Lung (tissue), 12 donors: Measurements from ENCODE around the gene VPS13C. TPM values are rescaled to one million over a fixed set of nuclear protein-coding genes. Genes with fewer than 3 reads are reported as not detected.
"Not testable (repeated sequence)": the region's sequence is repeated elsewhere in the genome, so short reads cannot be mapped to it uniquely, and the experiment has no call there.

ENCODE experiments used
- ATAC-seq: fragments of 200-7000 bp; cut with Tn5 transposase; one replicate; pipeline ENCODE4 v1.9.1; 2020; ENCODE audit warnings: moderate number of reproducible peaks; ENCODE audit not compliant: insufficient read depth, low FRiP score
- DNase-seq, 3 donors: peaks; one replicate each; pipeline ENCODE4 v3.0.0-alpha.2; 2013 to 2017
- H3K27ac ChIP-seq, 2 donors: one replicate each; pipeline ENCODE4 v1.5.1; 2013; ENCODE audit warnings: mild to moderate bottlenecking in 2 of 2, moderate library complexity in 2 of 2, control low read depth in 1 of 2, inconsistent platforms in 1 of 2, low read depth in 1 of 2, low read length in 1 of 2
- H3K27me3 ChIP-seq, 3 donors: one replicate each; pipeline ENCODE4 v1.5.1; 2013; ENCODE audit warnings: low read length in 2 of 3; ENCODE audit not compliant: control insufficient read depth in 3 of 3, insufficient read depth in 3 of 3
- H3K36me3 ChIP-seq, 4 donors: one replicate each; pipeline ENCODE4 v1.5.1; 2013; ENCODE audit warnings: low read length in 4 of 4, mild to moderate bottlenecking in 1 of 4, moderate library complexity in 1 of 4; ENCODE audit not compliant: control insufficient read depth in 4 of 4, insufficient read depth in 4 of 4
- H3K4me1 ChIP-seq, 5 donors: one replicate each; pipeline ENCODE4 v1.5.1; 2013; ENCODE audit warnings: low read length in 5 of 5, mild to moderate bottlenecking in 2 of 5, moderate library complexity in 1 of 5; ENCODE audit not compliant: control insufficient read depth in 5 of 5, insufficient read depth in 5 of 5
- H3K4me3 ChIP-seq: one replicate; pipeline ENCODE4 v1.5.1; 2013; ENCODE audit warnings: mild to moderate bottlenecking, control low read depth, moderate library complexity
- H3K9ac ChIP-seq, 2 donors: one replicate each; pipeline ENCODE4 v1.5.1; 2013; ENCODE audit warnings: low read length in 2 of 2, control low read depth in 1 of 2; ENCODE audit not compliant: insufficient read depth in 1 of 2
- H3K9me3 ChIP-seq, 4 donors: one replicate each; pipeline ENCODE4 v1.5.1; 2013; ENCODE audit warnings: low read length in 3 of 4, mild to moderate bottlenecking in 1 of 4, moderate library complexity in 1 of 4; ENCODE audit not compliant: control insufficient read depth in 4 of 4, insufficient read depth in 3 of 4
- CTCF ChIP-seq: IDR thresholded peaks from 2 replicates; pipeline ENCODE4 v1.5.1; 2012; ENCODE audit warnings: mild to moderate bottlenecking; ENCODE audit errors: control extremely low read depth, extremely low read depth
- WGBS, 2 donors: extraction: QIAGEN DNeasy Blood & Tissue Kit; methylation state at CpG; one replicate each; pipeline ENCODE4 v1.1.7; 2013; 5-methylcytosine and 5-hydroxymethylcytosine counted together
- polyA plus RNA-seq, 2 donors: library from polyadenylated mRNA; stranded (reverse); fragments of 200-250 nt; gene quantifications; one replicate each; pipeline ENCODE4 v1.2.1, GENCODE V29; 2013
- total RNA-seq, 2 donors: library from RNA; depleted of rRNA in 1 of 2; stranded (reverse); fragments of >200 nt in 1 of 2; gene quantifications; one replicate each; pipeline ENCODE4 v1.2.1, GENCODE V29; 2014 to 2021
- donor health status: control.
- donor health status: control.
- donor health status: Bipolar disorder and iron deficiency.
- donor health status: healthy.
- donor health status: DM: yes; HTN: yes; CAD: no.

VPS13C gene
- total and polyA plus RNA-seq, 4 donors, result 16.8 to 196 (median 53.3) TPM

GRCh38 chr15:62021991-62022600, 38.2 kb downstream of the VPS13C start:
- ATAC-seq (no peak), DNase-seq (no peak)
- no peaks in the 10 kb centered on the region for H3K4me1 ChIP-seq
- H3K27ac ChIP-seq, result no peak overlapping the region
- no peaks in the 10 kb centered on the region for H3K27me3 ChIP-seq
- 96 to 98% methylated on average over 3 of the region's 3 CpGs for whole genome bisulfite sequencing, 2 donors
- no peak for TF ChIP-seq CTCF
- H3K36me3 ChIP-seq, result peaks cover 0 to 7% (median 0%) of the 10 kb centered on the region in 4 donors
- no peak overlapping the region for H3K4me3 ChIP-seq
- H3K9me3 ChIP-seq, result no peaks in the 10 kb centered on the region
- no peak overlapping the region for H3K9ac ChIP-seq

- no peak for TF ChIP-seq CTCF
- Histone ChIP-seq H3K4me3 (no peak overlapping the region), H3K36me3 (peaks cover 0 to 7% (median 0%) of the 10 kb centered on the region in 4 donors), H3K9ac (no peak overlapping the region), H3K27me3 (no peaks in the 10 kb centered on the region), H3K27ac (no peak overlapping the region), H3K9me3 (no peaks in the 10 kb centered on the region), H3K4me1 (no peaks in the 10 kb centered on the region)
- no peak for ATAC-seq
- 96 to 99% methylated on average over 3 of the region's 3 CpGs for WGBS, 2 donors
- DNase-seq, result no peak
Observed at GRCh38 chr15:62020576-62021160, 39.6 kb downstream of the VPS13C start.

DNA sequence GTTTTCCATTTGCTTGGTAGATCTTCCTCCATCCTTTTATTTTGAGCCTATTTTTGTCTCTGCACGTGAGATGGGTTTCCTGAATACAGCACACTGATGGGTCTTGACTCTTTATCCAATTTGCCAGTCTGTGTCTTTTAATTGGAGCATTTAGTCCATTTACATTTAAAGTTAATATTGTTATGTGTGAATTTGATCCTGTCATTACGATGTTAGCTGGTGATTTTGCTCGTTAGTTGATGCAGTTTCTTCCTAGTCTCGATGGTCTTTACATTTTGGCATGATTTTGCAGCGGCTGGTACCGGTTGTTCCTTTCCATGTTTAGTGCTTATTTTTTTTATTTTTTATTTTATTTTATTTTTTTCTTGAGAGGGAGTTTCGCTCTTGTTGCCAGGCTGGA, 54.9 kb downstream of the VPS13C start:
- H3K27me3 ChIP-seq, H3K27ac ChIP-seq, ATAC-seq, H3K4me1 ChIP-seq, H3K4me3 ChIP-seq, H3K9me3 ChIP-seq, DNase-seq, H3K36me3 ChIP-seq, H3K9ac ChIP-seq: not testable (repeated sequence)
- WGBS, 2 donors, result 95 to 98% methylated on average over 5 of the region's 7 CpGs

DNA sequence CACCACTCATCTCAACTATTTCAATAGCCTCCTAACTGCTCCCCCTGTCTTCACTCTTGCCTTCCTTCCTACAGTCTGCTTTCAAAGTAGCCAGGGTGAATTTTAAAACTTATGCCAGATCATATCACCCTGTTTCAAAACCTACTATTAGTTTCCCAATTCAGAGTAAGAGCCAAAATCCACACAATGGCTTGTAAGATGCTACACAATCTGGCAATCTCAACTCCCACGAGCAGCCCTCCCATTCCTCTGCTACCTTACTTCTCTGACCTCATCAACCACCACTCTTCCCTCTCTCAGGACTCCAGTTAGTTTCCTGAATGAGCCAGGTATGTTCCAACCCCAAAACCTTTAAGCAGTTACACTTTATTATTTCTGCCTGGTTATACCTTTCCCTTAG, 62.5 kb downstream of the VPS13C start:
- no peak overlapping the region for H3K9ac ChIP-seq
- H3K4me3 ChIP-seq, result no peak overlapping the region
- ATAC-seq, result no peak
- H3K27me3 ChIP-seq, result no peaks in the 10 kb centered on the region
- peaks cover 0 to 5% (median 3%) of the 10 kb centered on the region in 4 donors for H3K9me3 ChIP-seq
- H3K4me1 ChIP-seq, result peaks cover 0 to 3% (median 0%) of the 10 kb centered on the region in 5 donors
- H3K36me3 ChIP-seq, result peaks cover 0 to 10% (median 6%) of the 10 kb centered on the region in 4 donors
- no peak for TF ChIP-seq CTCF
- no peak overlapping the region for H3K27ac ChIP-seq
- no peak for DNase-seq
- WGBS, 2 donors, result 85 to 91% methylated on average over 1 of the region's 1 CpG
